Measurements from ENCODE around the gene SORBS1.

Gene SORBS1

DNA sequence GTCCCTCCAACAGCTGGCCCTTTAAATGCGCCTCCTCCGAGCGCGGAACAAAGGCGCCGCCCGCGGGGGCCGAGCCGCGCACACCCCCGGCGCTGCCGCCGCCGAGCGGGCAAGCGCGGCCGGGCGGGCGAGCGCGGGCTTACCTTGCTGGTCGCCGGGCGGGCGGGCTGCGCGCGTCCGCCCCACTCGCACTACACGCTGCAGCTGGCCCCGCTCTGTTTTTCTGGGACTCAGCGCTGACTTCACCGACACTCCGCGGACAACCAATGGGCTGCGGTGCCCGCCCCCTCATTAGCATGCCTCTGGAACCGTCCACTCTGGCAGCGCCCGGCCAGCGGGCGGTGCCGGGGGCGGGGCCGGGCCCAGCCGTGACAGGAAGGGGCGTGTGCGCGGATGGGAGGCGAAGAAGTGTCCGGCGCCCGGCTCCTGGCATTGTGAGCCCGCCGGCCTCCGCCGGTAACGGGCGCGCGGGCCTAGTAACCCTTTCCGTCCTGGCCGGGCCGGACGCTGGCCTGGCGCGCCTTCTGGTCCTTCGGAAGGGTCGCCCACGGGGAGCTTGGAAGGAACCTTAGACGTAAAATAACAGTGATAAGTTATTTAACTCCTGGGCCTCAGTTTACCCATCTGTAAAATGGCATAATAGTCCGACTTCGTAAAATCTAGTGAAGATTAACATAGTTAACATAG, at the start of gene SORBS1:
Gene SORBS1 (minus strand): TSS at position 195 of the 687 bp plus-strand sequence. CDS start 120,236 bp downstream, outside the sequence.
- Histone ChIP-seq H3K36me3 (peaks cover 0 to 6% (median 3%) of the 10 kb centered on the region in 3 donors), H3K4me1 (peaks cover 0 to 22% (median 9%) of the 10 kb centered on the region in 4 donors), H3K9me3 (no peaks in the 10 kb centered on the region), H3K4me3 (peak within 1 kb of the TSS; percentile 68 to 85), H3K27me3 (no peaks in the 10 kb centered on the region), H3K27ac (peak within 1 kb of the TSS; percentile 80 to 89)
- intact Hi-C loops (cut with DNase I; ENCODE audit: low total_unique reads): loop anchor here (5.0 kb wide), 1 partner anchor 184 kb away; no protein-coding TSS in a partner anchor
- peak; percentile 97 to 98 for DNase-seq
- TF ChIP-seq, protein P1, sequence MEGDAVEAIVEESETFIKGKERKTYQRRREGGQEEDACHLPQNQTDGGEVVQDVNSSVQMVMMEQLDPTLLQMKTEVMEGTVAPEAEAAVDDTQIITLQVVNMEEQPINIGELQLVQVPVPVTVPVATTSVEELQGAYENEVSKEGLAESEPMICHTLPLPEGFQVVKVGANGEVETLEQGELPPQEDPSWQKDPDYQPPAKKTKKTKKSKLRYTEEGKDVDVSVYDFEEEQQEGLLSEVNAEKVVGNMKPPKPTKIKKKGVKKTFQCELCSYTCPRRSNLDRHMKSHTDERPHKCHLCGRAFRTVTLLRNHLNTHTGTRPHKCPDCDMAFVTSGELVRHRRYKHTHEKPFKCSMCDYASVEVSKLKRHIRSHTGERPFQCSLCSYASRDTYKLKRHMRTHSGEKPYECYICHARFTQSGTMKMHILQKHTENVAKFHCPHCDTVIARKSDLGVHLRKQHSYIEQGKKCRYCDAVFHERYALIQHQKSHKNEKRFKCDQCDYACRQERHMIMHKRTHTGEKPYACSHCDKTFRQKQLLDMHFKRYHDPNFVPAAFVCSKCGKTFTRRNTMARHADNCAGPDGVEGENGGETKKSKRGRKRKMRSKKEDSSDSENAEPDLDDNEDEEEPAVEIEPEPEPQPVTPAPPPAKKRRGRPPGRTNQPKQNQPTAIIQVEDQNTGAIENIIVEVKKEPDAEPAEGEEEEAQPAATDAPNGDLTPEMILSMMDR (IDR thresholded peaks at IDR 0.05): no peak

DNA sequence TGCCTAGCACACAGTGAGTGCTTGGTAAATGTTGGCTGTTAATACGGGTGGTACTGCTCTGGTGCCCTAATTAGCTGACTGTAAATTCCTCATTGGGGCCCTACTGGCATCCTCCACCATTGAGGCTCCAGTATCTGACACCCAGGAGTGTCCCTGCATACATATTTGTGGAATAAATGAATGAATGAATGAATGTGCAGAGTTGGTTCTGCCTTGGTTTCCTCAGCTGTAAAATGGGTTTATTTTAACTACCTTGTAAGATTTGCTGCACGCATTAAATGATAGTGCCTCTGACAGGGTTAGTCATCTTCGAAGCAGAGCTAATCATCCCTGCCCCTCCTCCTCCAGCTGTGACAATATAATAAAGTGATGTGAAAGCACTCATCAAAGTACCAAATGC, 49.6 kb upstream of the SORBS1 start:
- H3K4me1 ChIP-seq: peaks cover 0 to 19% (median 11%) of the 10 kb centered on the region in 4 donors
- TF ChIP-seq, protein P1 (IDR thresholded peaks at IDR 0.05): no peak
- H3K36me3 ChIP-seq: peaks cover 33 to 86% (median 67%) of the 10 kb centered on the region in 3 donors
- H3K4me3 ChIP-seq: no peak overlapping the region
- no peak for DNase-seq
- no peaks in the 10 kb centered on the region for H3K9me3 ChIP-seq
- no peak overlapping the region for H3K27ac ChIP-seq
- intact Hi-C loops (cut with DNase I; ENCODE audit: low total_unique reads): no loop called here
- no peaks in the 10 kb centered on the region for H3K27me3 ChIP-seq

DNA sequence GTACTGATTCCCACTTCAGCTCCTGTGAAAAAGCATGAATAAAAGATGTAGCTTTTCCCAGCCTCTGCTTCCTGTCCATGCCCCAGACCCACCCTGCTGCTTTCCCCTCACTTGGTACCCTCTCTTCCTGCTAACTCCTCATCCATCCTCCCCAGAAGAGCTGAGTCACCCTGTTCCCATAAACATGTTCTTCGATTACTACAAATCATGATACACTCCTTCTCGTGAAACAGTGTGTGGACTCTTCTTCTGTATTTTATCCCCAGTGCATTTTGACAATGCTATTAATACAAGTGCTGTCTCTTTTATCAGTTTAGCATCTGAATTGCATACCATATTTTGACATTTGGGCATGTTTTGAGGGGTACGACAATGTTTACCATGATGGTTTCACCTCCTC, 45.8 kb upstream of the SORBS1 start:
- H3K4me1 ChIP-seq: peaks cover 0 to 54% (median 28%) of the 10 kb centered on the region in 4 donors
- H3K27ac ChIP-seq: peak overlapping the region; percentile 85 to 86
- peaks cover 17 to 52% (median 30%) of the 10 kb centered on the region in 3 donors for H3K36me3 ChIP-seq
- intact Hi-C loops (cut with DNase I; ENCODE audit: low total_unique reads): loop anchor here (10.0 kb wide), 1 partner anchor 322 kb away; no protein-coding TSS in a partner anchor
- no peak for DNase-seq
- no peak overlapping the region for H3K4me3 ChIP-seq
- no peaks in the 10 kb centered on the region for H3K9me3 ChIP-seq
- TF ChIP-seq, protein P1 (IDR thresholded peaks at IDR 0.05): no peak
- no peaks in the 10 kb centered on the region for H3K27me3 ChIP-seq

DNA sequence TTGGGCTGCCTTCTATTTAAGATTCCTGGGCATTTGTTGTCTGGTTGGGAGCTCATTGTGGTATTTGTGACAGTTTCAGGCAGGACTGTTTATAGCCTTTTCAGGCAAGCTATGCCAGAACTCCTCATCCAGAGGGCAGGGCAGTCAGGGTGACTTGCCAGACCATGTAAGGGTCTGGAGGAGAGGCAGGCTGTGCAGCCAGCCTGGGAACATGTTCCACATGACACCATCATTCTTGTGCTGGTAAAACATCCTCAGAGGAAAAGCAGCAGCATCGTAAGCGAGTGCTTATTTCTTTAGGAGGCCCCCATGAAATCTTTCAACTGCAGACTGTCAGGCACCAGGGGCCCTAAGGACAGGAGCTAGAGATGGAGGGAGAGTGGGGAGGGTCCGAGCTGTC, 44.0 kb upstream of the SORBS1 start:
- H3K4me1 ChIP-seq: peaks cover 0 to 65% (median 29%) of the 10 kb centered on the region in 4 donors
- TF ChIP-seq, protein P1 (IDR thresholded peaks at IDR 0.05): no peak
- no peak overlapping the region for H3K4me3 ChIP-seq
- H3K27ac ChIP-seq: peak overlapping the region; percentile 85 to 86
- H3K27me3 ChIP-seq: no peaks in the 10 kb centered on the region
- DNase-seq: peak; percentile 63 to 87
- intact Hi-C loops (cut with DNase I; ENCODE audit: low total_unique reads): loop anchor here (10.0 kb wide), 1 partner anchor 320 kb away; no protein-coding TSS in a partner anchor
- peaks cover 5 to 34% (median 14%) of the 10 kb centered on the region in 3 donors for H3K36me3 ChIP-seq
- no peaks in the 10 kb centered on the region for H3K9me3 ChIP-seq

DNA sequence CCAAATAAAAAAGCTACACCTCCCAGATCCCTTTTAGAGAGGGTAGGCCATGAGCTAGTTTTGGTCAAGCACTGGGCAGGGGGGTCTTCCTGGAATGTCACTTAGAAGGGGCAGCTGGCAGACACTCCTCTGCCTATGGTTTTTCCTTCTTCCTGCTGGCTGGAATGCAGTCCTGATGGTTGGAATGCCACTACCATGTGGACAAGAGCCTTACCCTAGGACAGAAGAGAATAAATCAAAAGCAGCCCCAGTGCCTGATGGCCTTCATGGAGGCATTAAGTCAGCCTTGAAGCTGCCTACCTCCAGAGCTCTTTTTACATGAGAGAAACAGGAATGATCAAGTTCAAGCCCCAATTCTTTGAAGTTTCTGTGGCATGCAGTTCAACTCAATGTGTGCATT, 43.5 kb upstream of the SORBS1 start:
- peak overlapping the region; percentile 85 to 86 for H3K27ac ChIP-seq
- no peak for DNase-seq
- peaks cover 0 to 65% (median 29%) of the 10 kb centered on the region in 4 donors for H3K4me1 ChIP-seq
- peaks cover 0 to 29% (median 10%) of the 10 kb centered on the region in 3 donors for H3K36me3 ChIP-seq
- no peaks in the 10 kb centered on the region for H3K9me3 ChIP-seq
- H3K4me3 ChIP-seq: no peak overlapping the region
- H3K27me3 ChIP-seq: no peaks in the 10 kb centered on the region
- TF ChIP-seq, protein P1 (IDR thresholded peaks at IDR 0.05): no peak
- intact Hi-C loops (cut with DNase I; ENCODE audit: low total_unique reads): loop anchor here (10.0 kb wide), 1 partner anchor 320 kb away; no protein-coding TSS in a partner anchor
